HCT116 (cell line): Measurements from ENCODE around the gene B3GNT5. TPM values are rescaled to one million over a fixed set of nuclear protein-coding genes. Genes with fewer than 3 reads are reported as not detected.

ENCODE experiments used
- ATAC-seq: fragments of 200-7000 bp; cut with Tn5 transposase; 2 replicates; pipeline ENCODE4 v1.9.1; 2020; ENCODE audit warnings: mild to moderate bottlenecking, moderate library complexity
- BruUV-seq: library from RNA; stranded (reverse); fragments of 400-500 nt; replicated peaks from 2 replicates; lab custom pipeline; 2021; lab: Mats Ljungman, UMichigan
- CTCF ChIA-PET: fragments of 300-600 bp; sonication (Branson Sonifier 250); formaldehyde crosslinking; loops from one replicate; lab custom pipeline; 2021; ENCODE audit warnings: antibody characterized with exemption; lab: Charles Lee
- POLR2A ChIA-PET: fragments of 300-600, 350-600 bp; sonication (Branson Sonifier 250); formaldehyde crosslinking; loops from one replicate; lab custom pipeline; 2021; ENCODE audit warnings: antibody characterized with exemption; lab: Charles Lee
- RAD21 ChIA-PET, 2 experiments: fragments of 300-600 bp; sonication (Branson Sonifier 250); formaldehyde crosslinking; loops; one replicate each; lab custom pipeline; 2023; ENCODE audit warnings: low total read pairs in 2 of 2; ENCODE audit not compliant: uncharacterized antibody in 2 of 2, unreplicated experiment in 2 of 2, low non-redundant PET in 1 of 2; lab: Charles Lee
- DNase-seq: peaks from one replicate; pipeline ENCODE4 v3.0.0-alpha.2; 2010; ENCODE audit warnings: low read depth, low spot score
- H2AFZ ChIP-seq: fragments of 200-600 bp; shearing (Covaris generic), sonication (generic); 2 replicates; pipeline ENCODE4 v1.6.1; 2017; ENCODE audit warnings: low read depth, mixed run types, mixed read lengths, antibody characterized with exemption, low read length; ENCODE audit not compliant: poor library complexity, severe bottlenecking
- H3K27ac ChIP-seq: 2 replicates; pipeline ENCODE4 v1.5.1; 2012; ENCODE audit warnings: low read depth, low read length
- H3K27me3 ChIP-seq: fragments of 200-600 bp; sonication (generic); 2 replicates; pipeline ENCODE4 v1.6.1; 2016; ENCODE audit warnings: mixed run types, low read length, mixed read lengths; ENCODE audit not compliant: insufficient read depth
- H3K36me3 ChIP-seq, 2 experiments: fragments of 200-500 bp in 1 of 2; fragments of 200-600 bp in 1 of 2; sonication (Bioruptor generic) in 1 of 2; sonication (generic) in 1 of 2; 2 replicates each; pipeline versions ENCODE4 v1.5.1 to v1.6.1; 2014 to 2016; ENCODE audit warnings: low read length in 2 of 2, inconsistent platforms in 1 of 2, mixed read lengths in 1 of 2, mixed run types in 1 of 2; ENCODE audit not compliant: insufficient read depth in 2 of 2, control insufficient read depth in 1 of 2
- H3K4me1 ChIP-seq, 2 experiments: fragments of 200-600 bp in 1 of 2; sonication (generic) in 1 of 2; 2 replicates each; pipeline versions ENCODE4 v1.5.1 to v1.6.1; 2012 to 2017; ENCODE audit warnings: low read length in 2 of 2, inconsistent platforms in 1 of 2, mild to moderate bottlenecking in 1 of 2, mixed read lengths in 1 of 2, mixed run types in 1 of 2, moderate library complexity in 1 of 2; ENCODE audit not compliant: insufficient read depth in 2 of 2, control insufficient read depth in 1 of 2
- H3K4me2 ChIP-seq: fragments of 200-600 bp; sonication (generic); 2 replicates; pipeline ENCODE4 v1.6.1; 2017; ENCODE audit warnings: mixed run types, low read length, mixed read lengths
- H3K4me3 ChIP-seq, 2 experiments: fragments of 200-600 bp in 1 of 2; sonication (generic) in 1 of 2; replicated peaks in 1 of 2; 2 replicates each; pipeline ENCODE4 v1.5.1; 2011 to 2016; ENCODE audit warnings: low read length in 2 of 2, control low read depth in 1 of 2, low read depth in 1 of 2, mild to moderate bottlenecking in 1 of 2, mixed read lengths in 1 of 2, mixed run types in 1 of 2
- H3K79me2 ChIP-seq: fragments of 200-600 bp; sonication (generic); 2 replicates; pipeline ENCODE4 v1.6.1; 2017; ENCODE audit warnings: mild to moderate bottlenecking, mixed run types, low read length, moderate library complexity, mixed read lengths; ENCODE audit not compliant: insufficient read depth
- H3K9ac ChIP-seq: fragments of 200-600 bp; sonication (generic); 2 replicates; pipeline ENCODE4 v1.6.1; 2016; ENCODE audit warnings: low read length, mixed read lengths
- H3K9me2 ChIP-seq: fragments of 200-600 bp; sonication (generic), shearing (Covaris generic); 2 replicates; pipeline ENCODE4 v1.6.1; 2017; ENCODE audit warnings: mixed run types, mild to moderate bottlenecking, moderate library complexity; ENCODE audit not compliant: insufficient read depth
- H3K9me3 ChIP-seq, 2 experiments: fragments of 200-500 bp in 1 of 2; fragments of 200-600 bp in 1 of 2; sonication (Bioruptor generic) in 1 of 2; sonication (generic) in 1 of 2; 2 replicates each; pipeline ENCODE4 v1.6.1; 2014 to 2017; ENCODE audit warnings: low read length in 2 of 2, mixed read lengths in 2 of 2, inconsistent platforms in 1 of 2, low read depth in 1 of 2, mild to moderate bottlenecking in 1 of 2, mixed run types in 1 of 2, moderate library complexity in 1 of 2; ENCODE audit not compliant: control insufficient read depth in 1 of 2, insufficient read depth in 1 of 2
- H4K20me1 ChIP-seq: fragments of 200-600 bp; sonication (generic), shearing (Covaris generic); 2 replicates; pipeline ENCODE4 v1.6.1; 2017; ENCODE audit warnings: mixed run types, mild to moderate bottlenecking, moderate library complexity; ENCODE audit not compliant: insufficient read depth
- CBX3 ChIP-seq: IDR thresholded peaks from 2 replicates; pipeline ENCODE4 v1.6.1; 2012; ENCODE audit warnings: low read depth
- CEBPB ChIP-seq: IDR thresholded peaks from 2 replicates; pipeline ENCODE4 v1.6.1; 2012; ENCODE audit warnings: low read depth
- EZH2 ChIP-seq: fragments of 200-600 bp; sonication (generic); IDR thresholded peaks from 2 replicates; pipeline ENCODE4 v1.6.1; 2017; ENCODE audit warnings: antibody characterized with exemption, mixed run types
- FOSL1 ChIP-seq: IDR thresholded peaks from 2 replicates; pipeline ENCODE4 v1.6.1; 2012; ENCODE audit warnings: low read depth
- JUND ChIP-seq: IDR thresholded peaks from 2 replicates; pipeline ENCODE4 v1.6.1; 2012
- RAD21 ChIP-seq: IDR thresholded peaks from 2 replicates; pipeline ENCODE4 v1.6.1; 2012; ENCODE audit warnings: low read depth, mild to moderate bottlenecking
- SIN3A ChIP-seq: IDR thresholded peaks from 2 replicates; pipeline ENCODE4 v1.6.1; 2012; ENCODE audit warnings: low read depth
- SRF ChIP-seq: IDR thresholded peaks from 2 replicates; pipeline ENCODE4 v1.6.1; 2012; ENCODE audit warnings: low read depth
- YY1 ChIP-seq: IDR thresholded peaks from 2 replicates; pipeline ENCODE4 v1.6.1; 2011; ENCODE audit warnings: low read length, low read depth, moderate library complexity, mild to moderate bottlenecking; ENCODE audit not compliant: insufficient replicate concordance; ENCODE audit errors: extremely low read depth
- ZFX ChIP-seq: fragments of 450-650 bp; IDR thresholded peaks from 2 replicates; pipeline ENCODE4 v1.6.1; 2017
- ZNF274 ChIP-seq: fragments of 200-500 bp; sonication (Bioruptor generic); IDR thresholded peaks from 2 replicates; pipeline ENCODE4 v1.6.1; 2014; ENCODE audit warnings: mild to moderate bottlenecking, low read depth, low read length, inconsistent platforms
- intact Hi-C: fragments of 100-400 bp; cut with micrococcal nuclease; formaldehyde crosslinking; loops from 2 replicates; pipeline ENCODE4 v1.10.0; 2022
- total RNA-seq: library from RNA; stranded (reverse); gene quantifications from one replicate; pipeline ENCODE4 v1.2.1, GENCODE V29; 2021; ENCODE audit not compliant: unreplicated experiment
- TF ChIP-seq, protein P1 (sequence below): IDR thresholded peaks from 2 replicates; pipeline ENCODE4 v1.6.1; 2011; ENCODE audit warnings: mild to moderate bottlenecking, low read length, moderate library complexity; ENCODE audit not compliant: insufficient replicate concordance; ENCODE audit errors: extremely low read depth
- TF ChIP-seq, protein P2 (sequence below), 3 experiments: fragments of 200-600 bp in 1 of 3; sonication (generic) in 1 of 3; IDR thresholded peaks in 2 of 3; conservative IDR thresholded peaks in 1 of 3; 2 replicates each; pipeline ENCODE4 v1.5.1; 2012 to 2017; ENCODE audit warnings: low read depth in 2 of 3, low read length in 2 of 3, antibody characterized with exemption in 1 of 3, borderline replicate concordance in 1 of 3, control low read depth in 1 of 3, mild to moderate bottlenecking in 1 of 3, mixed read lengths in 1 of 3, mixed run types in 1 of 3, moderate library complexity in 1 of 3; ENCODE audit not compliant: insufficient read depth in 1 of 3
- TF ChIP-seq, protein P3 (sequence below): IDR thresholded peaks from 2 replicates; pipeline ENCODE4 v1.6.1; 2012; ENCODE audit warnings: low read depth

The B3GNT5 gene
- total RNA-seq, 1 experiment from 2014 or later: 25.3 TPM

DNA sequence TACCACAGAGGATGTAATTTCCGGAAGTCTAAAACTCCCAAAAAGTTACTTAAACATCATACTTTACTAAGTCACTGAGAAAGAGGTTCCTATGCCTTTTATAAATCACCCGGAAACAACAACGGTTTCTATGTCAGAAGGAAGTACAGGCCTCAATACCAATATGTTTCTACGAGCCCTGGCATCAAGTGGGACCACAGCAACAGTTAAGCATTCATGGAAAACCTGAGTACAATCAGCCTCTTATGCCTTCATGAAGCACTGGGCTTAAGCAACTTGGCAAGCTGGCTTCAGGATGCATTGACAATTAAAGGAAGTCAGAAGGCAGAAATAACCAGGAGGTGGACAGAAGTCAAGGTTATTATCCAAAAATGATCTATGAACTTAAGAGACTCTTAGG, 19.1 kb upstream of the B3GNT5 start:
- POLR2A ChIA-PET: no interaction called here
- no peaks in the 10 kb centered on the region for H3K36me3 ChIP-seq
- no peak for DNase-seq
- intact Hi-C loops: no loop called here
- no peak overlapping the region for H3K9ac ChIP-seq
- H3K27me3 ChIP-seq: no peaks in the 10 kb centered on the region
- H3K4me1 ChIP-seq: no peaks in the 10 kb centered on the region
- H3K9me2 ChIP-seq: no peaks in the 10 kb centered on the region
- no peaks in the 10 kb centered on the region for H4K20me1 ChIP-seq
- TF ChIP-seq JUND (no peak), FOSL1 (no peak), CEBPB (no peak), RAD21 (no peak), SIN3A (no peak), EZH2 (no peak), ZNF274 (no peak), YY1 (no peak), ZFX (no peak), SRF (no peak), CBX3 (no peak)
- TF ChIP-seq, protein P1, sequence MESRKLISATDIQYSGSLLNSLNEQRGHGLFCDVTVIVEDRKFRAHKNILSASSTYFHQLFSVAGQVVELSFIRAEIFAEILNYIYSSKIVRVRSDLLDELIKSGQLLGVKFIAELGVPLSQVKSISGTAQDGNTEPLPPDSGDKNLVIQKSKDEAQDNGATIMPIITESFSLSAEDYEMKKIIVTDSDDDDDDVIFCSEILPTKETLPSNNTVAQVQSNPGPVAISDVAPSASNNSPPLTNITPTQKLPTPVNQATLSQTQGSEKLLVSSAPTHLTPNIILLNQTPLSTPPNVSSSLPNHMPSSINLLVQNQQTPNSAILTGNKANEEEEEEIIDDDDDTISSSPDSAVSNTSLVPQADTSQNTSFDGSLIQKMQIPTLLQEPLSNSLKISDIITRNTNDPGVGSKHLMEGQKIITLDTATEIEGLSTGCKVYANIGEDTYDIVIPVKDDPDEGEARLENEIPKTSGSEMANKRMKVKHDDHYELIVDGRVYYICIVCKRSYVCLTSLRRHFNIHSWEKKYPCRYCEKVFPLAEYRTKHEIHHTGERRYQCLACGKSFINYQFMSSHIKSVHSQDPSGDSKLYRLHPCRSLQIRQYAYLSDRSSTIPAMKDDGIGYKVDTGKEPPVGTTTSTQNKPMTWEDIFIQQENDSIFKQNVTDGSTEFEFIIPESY: no peak
- TF ChIP-seq, protein P2, sequence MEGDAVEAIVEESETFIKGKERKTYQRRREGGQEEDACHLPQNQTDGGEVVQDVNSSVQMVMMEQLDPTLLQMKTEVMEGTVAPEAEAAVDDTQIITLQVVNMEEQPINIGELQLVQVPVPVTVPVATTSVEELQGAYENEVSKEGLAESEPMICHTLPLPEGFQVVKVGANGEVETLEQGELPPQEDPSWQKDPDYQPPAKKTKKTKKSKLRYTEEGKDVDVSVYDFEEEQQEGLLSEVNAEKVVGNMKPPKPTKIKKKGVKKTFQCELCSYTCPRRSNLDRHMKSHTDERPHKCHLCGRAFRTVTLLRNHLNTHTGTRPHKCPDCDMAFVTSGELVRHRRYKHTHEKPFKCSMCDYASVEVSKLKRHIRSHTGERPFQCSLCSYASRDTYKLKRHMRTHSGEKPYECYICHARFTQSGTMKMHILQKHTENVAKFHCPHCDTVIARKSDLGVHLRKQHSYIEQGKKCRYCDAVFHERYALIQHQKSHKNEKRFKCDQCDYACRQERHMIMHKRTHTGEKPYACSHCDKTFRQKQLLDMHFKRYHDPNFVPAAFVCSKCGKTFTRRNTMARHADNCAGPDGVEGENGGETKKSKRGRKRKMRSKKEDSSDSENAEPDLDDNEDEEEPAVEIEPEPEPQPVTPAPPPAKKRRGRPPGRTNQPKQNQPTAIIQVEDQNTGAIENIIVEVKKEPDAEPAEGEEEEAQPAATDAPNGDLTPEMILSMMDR (IDR thresholded peaks at IDR 0.05 in 2 of 3, conservative IDR thresholded peaks at IDR 0.05 in 1 of 3; ENCODE audit: borderline replicate concordance in 1 of 3, insufficient read depth in 1 of 3, low read depth in 2 of 3, low read length in 2 of 3): no peak
- TF ChIP-seq, protein P3, sequence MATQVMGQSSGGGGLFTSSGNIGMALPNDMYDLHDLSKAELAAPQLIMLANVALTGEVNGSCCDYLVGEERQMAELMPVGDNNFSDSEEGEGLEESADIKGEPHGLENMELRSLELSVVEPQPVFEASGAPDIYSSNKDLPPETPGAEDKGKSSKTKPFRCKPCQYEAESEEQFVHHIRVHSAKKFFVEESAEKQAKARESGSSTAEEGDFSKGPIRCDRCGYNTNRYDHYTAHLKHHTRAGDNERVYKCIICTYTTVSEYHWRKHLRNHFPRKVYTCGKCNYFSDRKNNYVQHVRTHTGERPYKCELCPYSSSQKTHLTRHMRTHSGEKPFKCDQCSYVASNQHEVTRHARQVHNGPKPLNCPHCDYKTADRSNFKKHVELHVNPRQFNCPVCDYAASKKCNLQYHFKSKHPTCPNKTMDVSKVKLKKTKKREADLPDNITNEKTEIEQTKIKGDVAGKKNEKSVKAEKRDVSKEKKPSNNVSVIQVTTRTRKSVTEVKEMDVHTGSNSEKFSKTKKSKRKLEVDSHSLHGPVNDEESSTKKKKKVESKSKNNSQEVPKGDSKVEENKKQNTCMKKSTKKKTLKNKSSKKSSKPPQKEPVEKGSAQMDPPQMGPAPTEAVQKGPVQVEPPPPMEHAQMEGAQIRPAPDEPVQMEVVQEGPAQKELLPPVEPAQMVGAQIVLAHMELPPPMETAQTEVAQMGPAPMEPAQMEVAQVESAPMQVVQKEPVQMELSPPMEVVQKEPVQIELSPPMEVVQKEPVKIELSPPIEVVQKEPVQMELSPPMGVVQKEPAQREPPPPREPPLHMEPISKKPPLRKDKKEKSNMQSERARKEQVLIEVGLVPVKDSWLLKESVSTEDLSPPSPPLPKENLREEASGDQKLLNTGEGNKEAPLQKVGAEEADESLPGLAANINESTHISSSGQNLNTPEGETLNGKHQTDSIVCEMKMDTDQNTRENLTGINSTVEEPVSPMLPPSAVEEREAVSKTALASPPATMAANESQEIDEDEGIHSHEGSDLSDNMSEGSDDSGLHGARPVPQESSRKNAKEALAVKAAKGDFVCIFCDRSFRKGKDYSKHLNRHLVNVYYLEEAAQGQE: no peak
- TF ChIP-seq, all 23 proteins: peak for 0
- Histone ChIP-seq H3K79me2 (no peaks in the 10 kb centered on the region), H2AFZ (no peak overlapping the region), H3K4me3 (no peak overlapping the region), H3K4me2 (no peak overlapping the region), H3K9me3 (no peaks in the 10 kb centered on the region), H3K27ac (no peak overlapping the region)
- no peak for ATAC-seq
- no TSS peak for BruUV-seq
- CTCF ChIA-PET: no interaction called here
- RAD21 ChIA-PET: no interaction called here
